ENCODE results near the gene OPCML. TPM values are rescaled to one million over a fixed set of nuclear protein-coding genes. Genes with fewer than 3 reads are reported as not detected.

Gene OPCML
- total RNA-seq, 2 donors from 2014 or later, result not detected

DNA sequence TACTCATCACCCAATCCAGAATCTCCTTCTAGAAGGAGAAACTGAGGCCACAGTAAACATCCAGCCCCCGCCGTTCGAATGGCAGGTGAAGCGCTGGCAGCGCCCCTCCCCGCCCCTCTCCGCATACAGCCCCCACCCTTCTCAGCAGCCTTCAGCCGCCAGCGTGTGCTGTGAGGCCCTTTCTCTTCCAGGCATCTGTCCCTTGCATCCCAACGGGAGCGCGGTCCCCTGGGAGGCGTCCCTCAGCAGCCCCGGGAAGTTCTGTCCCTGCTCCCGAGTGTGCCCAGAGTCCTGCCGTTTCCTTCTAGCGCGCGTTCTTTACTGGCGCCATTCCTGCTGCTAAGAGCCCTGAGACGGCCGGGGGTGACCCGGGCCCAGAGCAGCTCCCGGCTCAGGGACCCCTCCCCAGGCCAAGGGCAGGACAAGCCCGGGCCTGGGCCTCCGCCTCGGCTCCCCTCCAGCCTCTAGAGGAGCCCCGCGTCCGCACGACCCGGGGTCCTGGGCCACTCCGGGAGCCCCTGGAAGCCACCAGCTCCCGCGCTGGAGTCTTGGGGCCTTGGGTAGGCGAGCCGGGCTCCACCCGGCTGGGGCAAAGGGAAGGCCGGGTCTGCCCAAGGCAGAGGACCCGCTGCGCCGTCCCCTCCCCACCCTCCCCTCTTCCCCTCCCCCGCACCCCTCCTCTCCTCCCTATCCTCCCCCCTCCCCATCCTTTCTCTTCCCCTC is 450.4 kb downstream of the OPCML start:
- no peak overlapping the region for H3K27ac Mint-ChIP-seq
- H3K27me3 Mint-ChIP-seq, result peaks cover 31% of the 10 kb centered on the region
- no peak overlapping the region for H3K4me3 Mint-ChIP-seq
- H3K9me3 Mint-ChIP-seq, result no peaks in the 10 kb centered on the region
- no peaks in the 10 kb centered on the region for H3K36me3 Mint-ChIP-seq (ENCODE audit: low read depth)
- H3K4me1 Mint-ChIP-seq, result no peaks in the 10 kb centered on the region
- ATAC-seq (replicated peaks), result no peak

DNA sequence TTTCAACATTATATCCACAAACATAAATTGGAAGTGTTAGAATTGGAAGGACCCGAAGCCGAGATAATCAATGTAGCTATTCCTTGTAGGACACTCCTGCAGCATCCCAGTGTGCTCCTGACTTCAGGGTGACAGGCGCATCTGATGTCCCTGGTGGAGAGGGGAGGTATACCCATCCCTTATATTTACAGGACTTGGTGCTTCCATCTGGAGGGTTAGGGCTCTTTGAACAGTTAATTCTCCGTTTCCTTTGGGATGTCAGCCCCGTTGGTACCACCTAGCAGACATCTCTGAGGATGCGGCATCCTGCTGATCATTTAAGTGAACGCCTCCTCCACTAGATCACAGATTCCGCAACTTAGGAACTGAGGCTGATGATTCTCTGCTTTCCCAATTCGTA is 451.3 kb downstream of the OPCML start:
- ATAC-seq (replicated peaks), result no peak
- no peak overlapping the region for H3K27ac Mint-ChIP-seq
- no peaks in the 10 kb centered on the region for H3K9me3 Mint-ChIP-seq
- H3K4me3 Mint-ChIP-seq, result no peak overlapping the region
- H3K36me3 Mint-ChIP-seq (ENCODE audit: low read depth), result no peaks in the 10 kb centered on the region
- H3K27me3 Mint-ChIP-seq, result peaks cover 22% of the 10 kb centered on the region
- no peaks in the 10 kb centered on the region for H3K4me1 Mint-ChIP-seq

DNA sequence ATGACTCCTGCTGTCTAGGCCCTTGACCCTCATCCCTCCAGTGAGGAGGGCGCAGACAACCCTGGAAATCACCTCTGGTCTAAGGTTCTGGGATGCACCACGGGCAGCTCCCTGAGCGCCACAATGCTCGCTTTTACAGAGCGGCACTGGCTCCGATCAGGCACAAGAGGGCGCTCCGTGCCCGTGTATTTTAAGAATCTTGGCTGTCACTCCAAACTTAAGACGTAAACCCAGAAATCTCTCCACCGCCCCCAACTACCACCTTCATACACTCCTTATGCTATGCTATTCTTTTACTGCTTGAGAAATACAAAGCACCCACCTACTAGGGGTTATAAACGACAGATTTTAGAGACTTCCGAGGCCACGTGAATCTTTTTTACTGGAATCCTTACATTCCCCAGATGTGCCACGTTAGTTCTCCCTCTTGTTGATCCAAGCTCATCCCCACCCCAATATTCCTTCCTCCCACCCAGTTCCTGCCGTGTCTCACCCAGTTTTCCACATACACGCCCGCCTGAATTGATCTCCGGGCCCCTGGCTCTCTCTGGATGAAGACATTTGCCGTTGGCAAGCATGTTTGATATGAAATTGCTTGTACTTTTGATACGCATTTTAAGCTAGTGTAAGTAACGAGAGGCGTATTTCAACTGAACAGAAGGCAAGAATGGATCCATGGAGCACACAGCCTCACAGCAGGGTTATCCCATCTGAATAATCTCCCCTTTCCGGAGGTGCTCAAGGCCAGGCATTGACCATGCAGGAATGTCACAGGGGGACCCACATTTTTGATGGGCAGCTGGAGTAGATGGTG is 453.5 kb downstream of the OPCML start:
- Mint-ChIP-seq H3K4me3 (no peak overlapping the region), H3K9me3 (no peaks in the 10 kb centered on the region)
- ATAC-seq (replicated peaks), result peak; percentile 22

DNA sequence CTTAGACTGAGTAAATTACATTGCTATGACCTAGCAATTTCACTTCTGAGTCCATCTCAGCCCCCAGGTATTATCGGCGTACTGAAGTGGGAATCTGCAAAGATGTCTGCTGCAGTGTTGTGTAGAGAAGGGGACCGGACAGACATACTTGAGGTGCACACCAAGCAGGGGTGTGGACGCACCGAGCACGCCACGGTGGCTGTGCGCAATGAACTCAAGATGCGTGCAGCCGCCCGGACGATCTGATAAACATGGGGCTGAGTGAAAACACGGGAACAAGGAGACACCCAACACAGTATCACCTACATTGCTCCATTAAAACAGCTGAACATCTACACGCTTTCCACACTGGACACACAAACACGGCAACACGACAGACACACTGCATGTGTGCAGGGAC is 454.3 kb downstream of the OPCML start:
- H3K27me3 Mint-ChIP-seq, result peaks cover 5% of the 10 kb centered on the region
- ATAC-seq (replicated peaks), result no peak
- no peaks in the 10 kb centered on the region for H3K4me1 Mint-ChIP-seq
- H3K9me3 Mint-ChIP-seq, result no peaks in the 10 kb centered on the region
- H3K36me3 Mint-ChIP-seq (ENCODE audit: low read depth), result no peaks in the 10 kb centered on the region
- H3K27ac Mint-ChIP-seq, result no peak overlapping the region
- H3K4me3 Mint-ChIP-seq, result no peak overlapping the region

More for the DNA sequence above, 453.5 kb downstream of the OPCML start:
- no peaks in the 10 kb centered on the region for H3K4me1 Mint-ChIP-seq
- H3K36me3 Mint-ChIP-seq (ENCODE audit: low read depth), result no peaks in the 10 kb centered on the region
- peaks cover 9% of the 10 kb centered on the region for H3K27me3 Mint-ChIP-seq
- H3K27ac Mint-ChIP-seq, result no peak overlapping the region

DNA sequence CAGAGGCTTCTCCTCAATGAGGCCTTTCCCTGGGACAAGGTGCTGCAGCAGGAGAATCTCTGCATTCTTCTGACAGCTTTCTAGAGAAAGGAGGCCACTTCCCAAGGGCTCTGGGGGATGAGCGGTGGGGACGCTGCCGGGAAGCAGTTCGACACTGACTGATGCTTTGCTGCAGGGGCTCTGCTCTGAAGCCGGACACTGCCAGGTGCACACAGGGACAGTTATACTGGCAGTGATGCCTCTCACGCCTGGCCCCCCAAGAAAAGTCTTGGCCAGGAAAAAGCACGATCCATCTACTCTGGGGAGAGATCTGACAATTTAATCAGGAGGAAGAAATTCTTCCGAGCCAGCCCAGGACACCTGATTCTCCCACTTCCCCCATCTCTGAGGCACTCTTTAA is 456.9 kb downstream of the OPCML start:
- H3K36me3 Mint-ChIP-seq (ENCODE audit: low read depth), result no peaks in the 10 kb centered on the region
- no peak for ATAC-seq (replicated peaks)
- no peaks in the 10 kb centered on the region for H3K4me1 Mint-ChIP-seq
- H3K9me3 Mint-ChIP-seq, result no peaks in the 10 kb centered on the region
- H3K27me3 Mint-ChIP-seq, result peaks cover 11% of the 10 kb centered on the region
- H3K4me3 Mint-ChIP-seq, result no peak overlapping the region
- no peak overlapping the region for H3K27ac Mint-ChIP-seq

DNA sequence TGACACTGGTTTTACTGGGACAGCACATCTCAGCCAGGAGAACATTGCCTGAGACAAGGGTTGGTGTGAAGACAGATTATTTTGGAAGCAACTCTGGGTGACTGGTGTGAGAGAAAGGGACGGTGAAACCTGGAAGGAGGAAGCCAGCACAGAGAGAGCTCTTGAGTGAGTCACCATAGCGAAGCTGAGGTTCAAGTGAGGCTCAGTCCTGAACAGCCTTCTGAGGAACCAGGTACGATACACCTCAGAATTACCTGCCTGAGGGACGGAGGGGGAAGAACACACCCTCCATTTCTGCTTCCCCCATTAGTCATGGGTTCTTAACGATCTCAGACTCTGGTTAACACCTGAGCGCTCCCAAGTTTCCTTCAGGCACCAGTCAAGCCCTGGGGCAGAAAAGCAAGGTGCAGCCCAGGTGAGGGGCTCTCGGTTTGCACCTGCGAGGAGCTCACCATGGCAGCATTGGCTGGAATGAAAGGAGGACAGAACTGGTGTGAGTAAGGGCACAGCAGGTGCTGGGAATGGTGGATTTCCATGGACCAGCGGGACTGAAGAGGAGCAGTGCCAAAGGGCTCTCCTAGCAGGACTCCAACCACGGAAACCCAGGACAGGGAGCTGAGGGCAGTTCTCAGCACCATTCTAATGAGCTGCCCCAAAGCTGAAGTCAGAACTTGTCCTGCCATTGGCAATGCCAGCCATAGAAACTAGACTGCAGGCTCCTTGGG is 459.3 kb downstream of the OPCML start:
- Mint-ChIP-seq H3K27me3 (peaks cover 11% of the 10 kb centered on the region), H3K27ac (no peak overlapping the region), H3K9me3 (no peaks in the 10 kb centered on the region), H3K36me3 (ENCODE audit: low read depth) (no peaks in the 10 kb centered on the region), H3K4me3 (no peak overlapping the region), H3K4me1 (no peaks in the 10 kb centered on the region)
- ATAC-seq (replicated peaks), result no peak

DNA sequence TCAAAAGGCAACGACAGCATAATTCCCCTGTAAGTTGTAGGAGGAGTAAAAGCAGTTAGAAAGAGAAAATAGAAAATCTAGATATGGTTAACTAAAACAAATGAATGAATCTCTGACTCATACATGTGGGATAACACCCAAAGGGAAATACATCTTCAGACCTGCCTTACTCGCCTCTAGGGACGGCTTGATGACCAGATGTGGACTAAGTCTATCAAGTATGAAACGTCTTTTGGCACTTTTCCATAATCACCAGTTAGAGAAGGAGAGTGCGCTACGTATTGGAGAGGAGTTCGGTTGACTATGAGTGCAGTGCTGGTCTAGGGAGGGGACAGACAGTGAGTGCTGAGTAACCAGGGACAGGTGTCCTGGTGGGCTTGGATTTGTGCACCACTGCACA is 459.9 kb downstream of the OPCML start:
- no peak for ATAC-seq (replicated peaks)
- Mint-ChIP-seq H3K4me1 (no peaks in the 10 kb centered on the region), H3K36me3 (ENCODE audit: low read depth) (no peaks in the 10 kb centered on the region), H3K27ac (no peak overlapping the region), H3K9me3 (no peaks in the 10 kb centered on the region), H3K4me3 (no peak overlapping the region), H3K27me3 (peaks cover 11% of the 10 kb centered on the region)

DNA sequence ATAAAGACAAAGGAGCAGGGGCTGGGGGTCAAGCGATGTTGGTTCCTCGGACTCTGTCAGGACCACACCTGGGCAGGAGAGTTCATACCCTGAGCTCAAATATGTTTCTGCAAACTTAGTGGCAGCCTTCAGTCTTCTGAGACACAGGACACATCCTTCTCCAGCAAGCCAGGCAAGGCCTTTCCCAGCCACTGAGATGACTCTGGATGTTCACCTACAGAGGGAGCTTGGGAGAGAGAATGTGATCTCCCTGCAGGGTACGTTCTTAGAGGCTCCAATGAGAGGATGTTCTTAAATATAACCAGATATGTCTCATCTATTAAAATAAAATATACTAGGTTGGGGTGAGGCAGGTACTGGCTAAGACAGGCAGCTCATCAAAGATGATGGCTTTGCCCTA is 461.5 kb downstream of the OPCML start:
- H3K4me3 Mint-ChIP-seq, result no peak overlapping the region
- H3K27ac Mint-ChIP-seq, result no peak overlapping the region
- H3K27me3 Mint-ChIP-seq, result peaks cover 14% of the 10 kb centered on the region
- no peaks in the 10 kb centered on the region for H3K36me3 Mint-ChIP-seq (ENCODE audit: low read depth)
- no peaks in the 10 kb centered on the region for H3K9me3 Mint-ChIP-seq
- H3K4me1 Mint-ChIP-seq, result no peaks in the 10 kb centered on the region
- no peak for ATAC-seq (replicated peaks)

DNA sequence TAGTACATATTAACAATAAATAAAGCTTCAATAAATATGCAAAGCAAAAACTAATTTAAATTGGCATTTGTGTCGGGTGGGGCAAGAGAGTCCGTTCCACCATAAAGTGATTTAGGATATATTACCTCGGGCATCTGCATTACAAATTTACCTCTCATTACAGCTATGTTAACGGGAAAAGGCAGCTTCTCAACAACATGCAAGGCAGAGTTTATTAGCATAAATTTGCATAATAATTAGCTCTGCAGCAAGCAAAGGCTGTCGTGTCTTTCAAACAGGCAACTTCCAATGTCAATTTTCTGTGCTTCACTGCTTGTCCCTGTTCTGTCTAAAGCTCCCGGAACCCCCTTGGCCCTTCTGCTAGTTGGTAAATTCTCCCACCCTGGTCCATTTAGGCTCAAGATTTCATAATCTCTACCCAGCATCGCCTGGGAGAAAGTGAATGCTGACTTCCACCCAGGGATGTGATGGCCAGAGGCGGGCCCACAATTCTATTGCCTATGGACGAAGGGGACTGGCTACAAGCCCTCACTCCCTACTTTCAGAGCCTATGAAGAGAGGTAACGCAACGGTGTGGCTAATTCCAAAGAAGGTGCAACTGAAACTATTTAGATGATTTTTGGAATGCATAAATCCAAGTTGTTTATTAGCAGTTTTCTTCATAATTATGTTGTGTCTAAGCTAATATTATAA is 462.1 kb downstream of the OPCML start:
- H3K36me3 Mint-ChIP-seq (ENCODE audit: low read depth), result no peaks in the 10 kb centered on the region
- H3K9me3 Mint-ChIP-seq, result no peaks in the 10 kb centered on the region
- no peaks in the 10 kb centered on the region for H3K4me1 Mint-ChIP-seq
- peaks cover 18% of the 10 kb centered on the region for H3K27me3 Mint-ChIP-seq
- H3K4me3 Mint-ChIP-seq, result no peak overlapping the region
- no peak overlapping the region for H3K27ac Mint-ChIP-seq
- ATAC-seq (replicated peaks), result no peak

DNA sequence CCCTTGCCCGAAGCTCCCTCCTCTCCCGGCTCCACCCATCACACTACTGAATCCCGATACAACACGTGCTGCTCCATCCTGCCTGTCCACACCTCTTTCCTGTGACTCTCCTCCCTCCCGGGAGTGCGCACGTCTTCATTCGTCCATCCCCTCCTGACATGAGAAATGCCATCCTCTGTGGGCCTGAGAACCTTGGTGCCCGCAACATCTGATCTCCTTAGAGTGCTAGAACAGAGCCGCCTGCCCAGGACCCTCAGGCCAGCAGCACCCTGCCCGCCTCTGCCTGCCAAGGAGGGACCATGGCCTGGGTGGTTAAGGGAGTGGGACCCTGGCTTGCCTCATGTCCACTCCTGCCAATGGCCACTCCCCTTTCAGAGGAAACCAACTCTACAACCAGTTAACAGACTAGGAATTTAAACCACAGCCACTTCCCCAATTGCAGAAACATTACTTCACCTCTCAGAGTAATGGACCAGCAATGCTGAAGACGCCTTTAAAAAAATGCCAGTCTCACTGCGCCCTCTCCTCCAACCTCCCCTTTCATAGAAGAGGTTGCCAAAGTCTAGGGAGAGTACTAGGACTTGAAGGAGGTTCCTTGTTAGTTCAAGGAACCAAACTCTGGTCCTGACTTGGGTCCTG is 466.3 kb downstream of the OPCML start:
- no peak for ATAC-seq (replicated peaks)

DNA sequence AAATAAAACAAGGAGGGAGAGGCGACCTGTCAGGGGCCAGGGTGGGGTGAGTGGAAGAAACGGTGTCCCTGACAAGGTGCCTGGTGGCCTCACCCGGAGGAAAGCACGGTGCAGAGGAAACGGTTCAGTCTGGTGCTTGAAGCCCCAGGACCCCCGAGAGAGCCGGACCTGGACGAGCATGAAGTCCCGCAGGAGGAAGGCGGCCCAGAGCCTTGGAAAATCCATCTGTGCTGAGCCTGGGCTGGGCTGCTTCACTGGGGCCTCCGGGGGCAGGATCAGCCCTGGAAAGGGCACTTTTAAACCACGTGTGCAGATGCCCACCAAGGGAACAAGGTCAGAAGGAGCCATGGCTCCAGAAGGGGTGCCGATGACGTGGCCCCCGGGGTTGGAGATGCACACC is 467.3 kb downstream of the OPCML start:
- Mint-ChIP-seq H3K36me3 (ENCODE audit: low read depth) (no peaks in the 10 kb centered on the region), H3K27ac (no peak overlapping the region), H3K27me3 (peaks cover 38% of the 10 kb centered on the region), H3K4me3 (no peak overlapping the region), H3K4me1 (no peaks in the 10 kb centered on the region), H3K9me3 (no peaks in the 10 kb centered on the region)
- no peak for ATAC-seq (replicated peaks)

More for the DNA sequence above, 466.3 kb downstream of the OPCML start:
- Mint-ChIP-seq H3K4me1 (no peaks in the 10 kb centered on the region), H3K27ac (no peak overlapping the region), H3K4me3 (no peak overlapping the region), H3K27me3 (peaks cover 39% of the 10 kb centered on the region), H3K36me3 (ENCODE audit: low read depth) (no peaks in the 10 kb centered on the region), H3K9me3 (no peaks in the 10 kb centered on the region)

DNA sequence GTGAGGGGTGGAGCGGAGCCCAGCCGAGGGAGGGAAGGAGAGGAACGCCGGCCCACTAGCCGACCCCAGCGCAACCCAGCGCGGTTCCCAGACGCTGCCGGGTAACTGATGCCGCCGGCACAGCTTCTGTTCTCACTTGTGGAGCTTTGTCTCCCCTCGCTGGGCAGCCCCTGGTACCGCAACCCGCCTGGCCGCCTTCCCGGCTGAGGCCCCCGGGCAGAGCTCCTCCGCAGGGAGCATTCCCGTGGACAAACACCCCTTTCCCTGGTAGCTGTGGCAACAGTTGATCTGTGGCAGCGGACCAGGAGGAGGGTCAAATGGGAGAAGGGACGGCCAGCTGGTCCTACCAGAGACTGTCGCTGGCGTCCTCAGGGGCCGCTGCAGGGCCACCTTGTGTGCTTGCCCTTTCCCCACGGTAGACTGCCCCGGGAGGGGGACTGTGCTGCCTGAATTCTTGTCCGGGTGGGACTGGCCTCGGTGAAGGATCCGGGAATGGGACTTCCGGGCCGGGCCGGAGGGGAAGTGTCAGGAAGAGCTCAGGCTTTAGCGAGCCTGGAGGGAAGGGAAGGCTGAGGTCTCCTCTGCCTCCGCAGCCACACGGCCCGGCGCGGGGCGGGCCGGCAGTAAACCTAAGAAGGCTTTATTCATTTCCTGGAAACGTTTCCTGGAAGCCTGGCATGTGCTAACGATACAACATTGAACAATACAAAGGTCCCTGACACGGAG is 468.0 kb downstream of the OPCML start:
- Mint-ChIP-seq H3K36me3 (ENCODE audit: low read depth) (no peaks in the 10 kb centered on the region), H3K27me3 (peaks cover 38% of the 10 kb centered on the region), H3K4me3 (no peak overlapping the region), H3K4me1 (no peaks in the 10 kb centered on the region), H3K27ac (no peak overlapping the region), H3K9me3 (no peaks in the 10 kb centered on the region)
- ATAC-seq (replicated peaks), result peak; percentile 14

DNA sequence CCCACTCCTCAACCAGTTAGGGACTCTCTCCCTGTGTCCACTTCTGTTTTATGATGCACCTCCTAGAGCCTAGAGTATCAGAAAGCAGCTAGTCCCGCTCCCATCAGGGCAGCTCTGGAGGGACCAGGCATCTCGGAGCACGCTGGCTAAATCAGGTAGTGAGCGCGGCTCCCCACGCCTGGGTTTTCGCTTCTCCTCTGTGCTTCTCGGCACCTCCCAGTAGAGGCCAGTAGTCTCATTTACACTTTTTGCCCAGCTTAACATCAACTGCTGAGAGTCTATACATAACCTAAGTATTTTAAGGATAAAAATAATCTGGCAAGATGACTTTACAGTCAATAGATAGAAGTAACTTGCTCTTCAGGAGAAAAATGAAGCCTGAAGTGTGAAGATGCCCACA is 473.8 kb downstream of the OPCML start:
- Mint-ChIP-seq H3K9me3 (peaks cover 6% of the 10 kb centered on the region), H3K36me3 (ENCODE audit: low read depth) (no peaks in the 10 kb centered on the region), H3K4me3 (no peak overlapping the region), H3K27me3 (peaks cover 22% of the 10 kb centered on the region), H3K4me1 (no peaks in the 10 kb centered on the region), H3K27ac (no peak overlapping the region)
- ATAC-seq (replicated peaks), result no peak
